HG03103 (cell line): Measurements from ENCODE around the gene HMGN3.
A peak's percentile ranks its signal among the peaks of the same experiment; 100 is the strongest.

ENCODE experiments used
- ATAC-seq: cut with Tn5 transposase; IDR thresholded peaks from one replicate; pipeline ENCODE4 v1.9.1; 2021; ENCODE audit warnings: low read depth; ENCODE audit not compliant: unreplicated experiment

HMGN3 gene

DNA sequence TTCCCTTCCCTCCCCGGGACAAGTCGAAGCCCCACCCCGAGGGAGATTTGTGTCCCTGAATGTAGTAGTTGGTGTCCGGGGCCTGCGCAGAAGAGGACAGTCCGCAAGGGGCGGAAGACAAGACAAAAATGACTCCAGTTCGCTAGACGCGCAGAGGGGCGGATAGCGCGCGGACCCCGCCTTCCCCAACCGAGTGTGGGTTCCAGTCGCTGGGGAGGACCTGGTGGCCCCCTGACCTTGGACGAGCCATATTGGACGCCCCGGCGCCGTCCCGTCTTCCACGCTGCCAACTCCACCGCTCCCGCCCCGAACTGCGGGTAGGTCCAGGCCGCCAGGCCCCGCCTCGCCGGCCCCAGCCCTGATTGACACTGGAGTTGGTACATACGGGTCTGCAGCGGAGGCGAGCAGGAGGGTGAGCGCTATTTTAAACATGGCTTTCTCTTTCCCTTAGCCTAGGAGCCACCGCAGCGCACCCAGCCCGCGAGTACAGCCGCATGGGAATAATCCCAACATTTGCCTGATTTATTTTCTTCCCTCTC is 802 bp downstream of the HMGN3 start:
- ATAC-seq: peak; percentile 57

DNA sequence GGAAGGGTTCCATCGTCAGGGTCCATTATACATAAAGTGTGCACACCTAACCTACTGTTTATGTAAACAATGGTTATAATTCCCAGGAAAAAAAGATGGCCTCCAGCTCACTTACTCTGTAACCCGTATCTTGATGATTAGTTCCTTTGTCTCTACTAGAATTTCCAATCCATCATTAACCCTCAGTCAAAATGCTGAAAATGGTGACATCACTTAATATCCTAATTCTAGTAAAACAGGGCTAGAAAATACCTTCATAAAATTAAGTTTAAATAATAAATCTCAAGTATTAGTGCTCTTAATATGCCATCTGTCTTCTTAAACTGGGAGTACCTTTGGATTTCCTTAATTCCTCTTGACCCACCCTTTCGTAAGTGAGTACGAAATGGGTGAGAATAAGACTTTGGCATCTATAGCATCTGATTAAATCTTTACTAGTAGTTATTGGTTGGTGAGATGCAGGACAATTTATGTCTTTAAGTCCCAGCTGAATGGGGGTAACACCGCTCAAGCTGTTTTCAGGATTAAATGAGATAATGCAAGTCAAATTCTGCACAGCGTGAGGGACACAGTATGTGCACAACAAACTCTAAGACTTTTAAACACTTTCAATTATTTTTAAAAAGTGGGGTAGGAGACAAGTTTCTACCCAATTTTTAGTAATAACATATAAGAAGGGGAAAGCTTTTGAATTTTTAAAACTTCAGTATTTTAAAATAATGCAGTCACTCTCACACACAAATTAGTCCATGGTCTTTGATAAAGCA is 1.6 kb downstream of the HMGN3 start:
- ATAC-seq: no peak

DNA sequence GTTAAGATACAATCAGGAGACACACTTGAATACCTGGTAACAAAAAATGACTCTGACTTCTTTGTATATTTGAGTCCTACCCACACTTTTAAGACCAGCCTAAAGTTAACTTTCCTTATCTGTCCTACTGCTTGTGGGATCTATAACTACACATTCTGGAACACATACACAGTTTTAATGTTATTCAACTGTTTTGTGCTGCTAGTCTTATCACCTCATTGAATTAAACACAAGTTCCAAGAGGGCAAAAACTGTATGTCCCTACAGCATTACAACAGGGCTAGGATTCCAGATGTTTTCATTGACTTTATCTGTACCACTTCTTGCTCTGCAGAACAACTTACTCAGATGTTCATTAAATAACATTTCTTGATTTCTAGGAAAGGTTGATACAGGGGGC is 2.8 kb downstream of the HMGN3 start:
- no peak for ATAC-seq

DNA sequence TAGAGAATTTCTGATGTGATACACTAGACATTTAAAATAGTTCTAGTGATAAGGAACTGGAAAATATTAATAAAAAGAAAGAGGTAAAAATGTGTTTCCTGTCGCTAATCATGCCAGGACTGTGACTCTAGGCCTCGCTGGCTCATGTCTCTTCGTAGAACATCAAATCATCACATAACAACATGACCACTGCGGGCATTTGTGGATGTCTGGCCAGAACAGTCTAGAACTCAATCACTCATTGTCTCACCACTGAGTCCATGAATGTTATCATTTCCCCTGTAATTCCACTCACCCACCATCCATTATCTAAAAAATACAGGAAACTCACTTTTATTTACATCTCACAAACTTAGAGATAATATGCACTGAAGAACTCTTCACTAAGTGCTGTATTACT is 3.4 kb downstream of the HMGN3 start:
- no peak for ATAC-seq

DNA sequence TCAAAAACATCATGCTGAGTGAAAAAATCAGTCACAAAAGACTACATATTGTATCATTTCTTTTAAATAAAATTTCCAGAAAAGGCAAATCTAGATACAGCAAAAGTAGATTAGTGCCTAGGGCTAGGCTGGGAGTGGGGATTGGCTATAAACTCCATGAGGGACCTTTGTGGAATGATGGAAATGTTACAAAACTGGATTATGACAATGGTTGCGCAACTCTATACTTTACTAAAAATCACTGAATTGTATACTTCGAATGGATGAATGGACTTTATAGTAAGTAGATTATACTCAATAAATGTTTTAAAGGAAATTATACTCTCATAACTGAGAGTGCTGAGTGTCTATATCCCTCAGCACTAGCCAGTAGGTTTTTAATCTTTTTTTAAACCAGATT is 4.3 kb downstream of the HMGN3 start:
- ATAC-seq: no peak

GRCh38 chr6:79227445-79227844 is 7.0 kb downstream of the HMGN3 start:
- no peak for ATAC-seq

DNA sequence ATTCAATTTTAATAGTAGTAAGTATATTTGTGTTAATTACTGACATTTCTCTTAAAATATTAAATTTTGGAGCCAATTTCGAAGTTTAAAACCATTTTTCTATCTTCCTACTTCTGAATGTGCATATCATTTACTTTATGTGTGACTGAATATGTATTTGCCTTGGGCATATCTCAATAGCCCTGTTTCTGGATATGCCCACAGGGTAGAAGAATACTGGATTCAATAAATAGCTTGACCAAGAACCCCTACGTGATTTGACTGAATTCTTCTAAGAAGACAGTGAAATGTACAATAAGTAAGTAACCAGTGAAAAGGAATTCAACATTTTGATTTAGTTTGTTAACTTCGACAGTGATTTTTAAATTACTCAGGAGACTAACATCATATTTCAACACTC is 7.8 kb downstream of the HMGN3 start:
- no peak for ATAC-seq

DNA sequence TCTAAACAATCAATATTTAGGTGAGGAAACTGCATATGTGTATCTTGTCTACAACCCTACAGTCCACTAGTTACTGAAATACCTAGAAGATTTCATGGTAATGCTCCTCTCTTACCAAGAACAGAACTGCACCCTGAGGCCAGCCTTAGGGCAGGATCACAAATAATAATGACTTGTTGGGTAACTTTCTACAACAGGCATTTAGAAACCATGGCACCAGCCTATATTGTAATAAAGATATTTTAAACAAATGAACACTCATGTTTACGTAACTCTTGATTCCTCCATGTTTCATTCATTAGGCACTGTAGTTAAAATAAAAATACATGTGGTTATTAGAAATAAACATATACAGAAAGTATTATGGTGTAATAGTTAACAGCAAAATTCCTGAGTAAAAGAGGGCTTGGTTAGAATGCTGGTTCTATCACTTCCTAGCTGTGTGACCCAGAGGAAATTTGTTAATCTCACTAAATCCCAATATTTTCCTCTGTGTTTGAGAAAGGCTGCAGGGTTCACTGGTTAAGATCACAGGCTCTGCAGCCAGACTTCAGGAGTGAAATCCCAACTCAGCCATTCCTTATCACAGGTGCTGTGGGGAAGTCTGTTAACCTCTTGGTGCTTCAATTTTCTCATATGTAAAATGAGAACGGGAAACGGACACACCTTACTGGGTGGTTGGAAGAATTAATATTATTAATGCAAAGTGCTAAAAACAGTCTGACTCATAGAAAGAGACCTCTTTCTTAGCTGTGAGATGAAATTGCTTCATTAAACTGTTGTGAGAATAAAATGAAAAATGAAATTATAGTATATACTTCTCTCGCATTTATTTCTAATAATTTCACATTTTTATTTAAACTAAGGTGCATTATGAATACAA is 8.5 kb downstream of the HMGN3 start:
- no peak for ATAC-seq

DNA sequence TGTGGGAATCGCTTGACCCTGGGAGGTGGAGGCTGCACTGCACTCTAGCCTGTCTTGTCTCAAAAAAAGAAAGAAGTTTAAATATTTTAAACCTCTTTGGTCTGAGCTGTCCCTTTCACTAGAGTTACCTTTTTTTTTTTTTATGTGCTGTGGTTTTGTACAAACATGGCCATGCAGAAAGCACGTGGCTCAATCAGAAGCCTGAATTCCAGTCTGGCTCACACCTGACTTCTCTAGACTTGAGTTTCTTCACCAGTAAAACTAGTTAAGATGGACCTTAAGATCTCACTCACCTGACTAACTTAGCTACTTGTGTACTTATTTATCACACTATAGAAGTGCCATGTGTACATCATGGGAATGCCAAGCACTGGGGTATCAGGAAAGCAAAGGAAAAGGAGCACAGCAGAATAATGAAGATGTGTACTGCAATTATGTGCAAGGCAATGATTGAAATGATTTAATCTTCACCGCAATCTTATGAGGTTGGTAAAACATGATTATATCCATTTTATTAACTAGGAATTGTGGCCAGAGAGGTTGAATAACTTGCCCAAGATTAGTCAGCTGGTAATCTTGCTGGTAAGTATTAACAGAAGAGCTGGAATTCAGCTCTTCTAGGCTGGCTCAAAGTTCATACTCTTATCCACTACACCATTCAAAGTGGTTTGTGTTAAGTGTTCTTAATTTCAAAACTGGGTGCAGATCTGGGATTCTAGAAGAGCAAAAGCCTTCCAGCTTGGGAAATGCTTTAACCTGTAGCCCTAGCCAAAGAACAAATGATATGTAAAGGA is 10.7 kb downstream of the HMGN3 start:
- ATAC-seq: no peak

DNA sequence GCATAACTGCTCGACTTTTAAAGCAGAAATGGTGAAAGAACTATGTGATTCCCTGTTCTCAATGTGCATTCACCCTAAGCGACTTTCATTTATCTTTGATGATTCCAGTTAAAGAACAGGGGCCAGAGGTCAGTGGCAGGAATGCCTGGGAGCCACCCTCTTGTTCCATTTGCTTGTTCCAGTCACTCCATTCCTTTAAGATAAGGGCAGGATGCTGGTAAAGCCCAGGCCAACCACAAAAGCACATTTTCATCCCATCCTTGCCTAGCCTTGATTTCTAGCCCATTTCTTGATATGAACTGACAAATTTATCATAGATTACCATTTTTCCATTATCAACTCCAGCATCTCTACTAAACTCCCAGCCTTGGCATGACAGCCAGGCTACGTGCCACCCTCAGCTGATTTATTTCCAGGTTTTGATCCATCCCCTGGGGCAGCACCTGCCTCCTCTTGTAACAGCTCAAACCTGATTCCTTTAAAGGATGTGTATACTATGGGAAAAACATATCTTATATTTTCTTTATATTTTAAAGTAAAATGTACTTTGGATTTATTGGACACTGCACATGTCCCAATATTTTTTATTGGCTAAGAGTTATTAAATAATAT is 19.2 kb downstream of the HMGN3 start:
- ATAC-seq: no peak

DNA sequence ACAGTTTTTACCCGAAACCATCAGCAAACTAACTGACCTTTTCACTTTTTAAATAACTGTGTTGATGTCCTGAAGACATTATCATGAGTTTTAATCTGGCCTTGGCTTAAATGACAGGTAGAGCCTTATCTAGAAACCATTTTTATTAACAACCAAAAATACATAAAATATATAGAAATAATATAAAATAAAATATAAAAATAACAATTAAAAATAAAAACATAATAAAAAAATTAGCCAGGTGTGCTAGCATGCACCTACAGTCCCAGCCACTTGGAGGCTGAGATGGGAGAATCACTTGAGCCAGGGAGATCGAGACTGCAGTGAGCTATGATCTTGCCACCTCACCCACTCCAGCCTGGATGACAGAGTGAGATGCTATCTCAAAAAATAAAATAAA is 21.6 kb downstream of the HMGN3 start:
- no peak for ATAC-seq

DNA sequence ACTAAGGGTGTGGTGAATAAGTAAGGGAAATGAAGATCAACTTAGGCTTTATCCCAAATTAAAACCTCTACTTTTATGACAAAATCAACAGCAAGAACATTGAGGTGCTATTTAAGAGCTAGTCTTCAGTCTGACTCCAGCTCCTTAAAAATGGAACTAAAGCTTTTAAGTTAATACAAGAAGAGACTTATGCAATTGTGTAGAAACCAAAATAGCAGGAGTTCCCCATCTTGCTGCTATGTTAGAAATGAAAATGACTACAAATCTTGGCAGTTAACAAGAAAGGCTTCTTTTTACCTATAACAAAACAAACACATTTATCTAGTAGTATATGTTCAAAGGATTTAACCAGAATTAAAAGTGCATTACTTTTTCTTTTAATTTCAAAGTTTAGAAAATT is 25.7 kb downstream of the HMGN3 start:
- no peak for ATAC-seq

DNA sequence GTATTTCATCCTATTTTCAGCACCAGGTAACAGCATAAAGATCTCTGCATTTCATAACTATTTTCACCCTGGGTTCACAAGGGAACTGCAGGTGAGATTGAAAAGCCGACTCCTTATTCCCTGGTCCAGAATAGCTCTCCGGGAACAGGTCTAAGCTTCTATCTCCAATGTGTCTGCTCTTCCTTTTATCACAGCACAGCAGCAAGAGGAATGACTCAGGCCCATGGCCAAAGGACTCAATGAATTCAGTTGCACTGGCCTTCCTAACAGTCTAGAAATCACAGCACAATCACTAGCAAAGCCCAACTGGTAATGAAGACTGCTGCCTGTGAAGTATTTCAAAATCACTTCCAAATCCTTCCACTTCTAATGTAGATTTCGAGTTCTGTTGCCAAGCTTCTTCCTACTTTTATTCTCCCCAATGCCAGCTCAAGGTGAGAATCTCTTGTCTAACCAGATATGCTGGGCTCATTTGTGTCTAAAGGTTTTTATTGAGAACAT is 30.7 kb downstream of the HMGN3 start:
- no peak for ATAC-seq

GRCh38 chr6:79202556-79202955 is 31.9 kb downstream of the HMGN3 start:
- no peak for ATAC-seq

- ATAC-seq: no peak
Measured at GRCh38 chr6:79201983-79202382, 32.5 kb downstream of the HMGN3 start.

DNA sequence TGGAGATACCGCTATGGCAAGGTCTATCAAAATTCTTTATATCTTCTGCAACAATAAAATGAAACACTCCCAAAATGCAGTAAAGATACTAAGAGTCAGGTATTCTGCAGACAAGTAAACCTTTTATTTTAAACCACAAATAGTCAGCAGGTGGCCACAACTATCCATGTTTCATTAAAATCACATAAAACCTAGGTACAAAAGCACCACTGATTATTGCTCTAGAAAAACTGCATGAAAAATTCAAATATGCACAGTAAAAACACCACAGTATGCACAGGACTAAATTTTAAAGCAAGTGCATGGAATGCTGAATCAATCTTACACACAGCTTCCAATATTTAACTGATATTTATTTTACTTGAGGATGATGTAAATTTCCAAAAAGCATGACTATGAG is 33.3 kb downstream of the HMGN3 start:
- no peak for ATAC-seq

DNA sequence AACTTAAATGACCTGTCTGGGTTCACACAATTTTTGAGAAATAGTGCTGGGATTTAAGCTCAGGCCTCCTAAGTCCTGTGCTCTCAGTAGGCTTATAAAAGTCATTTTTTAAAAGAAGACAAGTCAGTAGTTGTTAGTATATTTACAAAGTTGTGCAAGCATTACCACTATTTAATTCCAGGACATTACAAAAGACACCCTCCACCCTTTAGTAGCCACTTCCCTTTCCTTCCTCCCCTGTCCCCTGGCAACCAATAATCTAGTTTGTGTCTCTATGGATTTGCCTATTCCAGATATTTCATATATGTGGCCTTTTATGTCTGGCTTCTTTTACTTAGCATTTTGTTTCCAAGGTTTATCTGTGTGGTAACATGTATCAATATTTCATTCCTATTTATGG is 37.6 kb downstream of the HMGN3 start:
- no peak for ATAC-seq

DNA sequence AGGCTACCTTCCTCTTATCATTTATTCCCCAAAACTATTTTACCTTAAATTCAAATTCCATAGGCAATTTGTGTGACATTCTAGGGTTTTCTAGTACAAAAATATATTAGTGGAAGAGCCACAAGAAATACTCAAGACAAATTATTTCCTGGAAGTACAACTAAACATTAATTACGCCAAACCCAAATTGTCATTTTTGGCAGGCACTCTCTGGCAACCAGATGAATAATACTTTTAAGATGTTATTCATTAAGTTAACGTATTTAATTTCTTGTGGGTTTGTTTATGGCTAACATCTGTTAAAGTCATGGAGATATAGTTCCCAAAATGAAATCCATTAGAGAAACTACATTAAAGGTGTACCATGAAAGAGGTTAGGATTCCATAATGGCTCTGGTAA is 40.5 kb downstream of the HMGN3 start:
- ATAC-seq: no peak

GRCh38 chr6:79189760-79190350 is 44.6 kb downstream of the HMGN3 start:
- ATAC-seq: no peak
